A673 (cell line): Measurements from ENCODE around the gene MMP24.

Experiments
- EZH2 ChIP-seq: fragments of 200-600 bp; sonication (generic); IDR thresholded peaks from 2 replicates; pipeline ENCODE4 v1.6.1; 2017; ENCODE audit warnings: borderline replicate concordance, low read depth, mild to moderate bottlenecking, mixed read lengths, antibody characterized with exemption, low read length; ENCODE audit not compliant: poor library complexity, severe bottlenecking
- TF ChIP-seq, protein P1 (sequence below): fragments of 300-800, 200-600 bp; sonication (generic); conservative IDR thresholded peaks from 2 replicates; pipeline ENCODE4 v1.5.1; 2017; ENCODE audit warnings: low read depth, mild to moderate bottlenecking, antibody characterized with exemption, low read length, moderate library complexity, mixed read lengths

DNA sequence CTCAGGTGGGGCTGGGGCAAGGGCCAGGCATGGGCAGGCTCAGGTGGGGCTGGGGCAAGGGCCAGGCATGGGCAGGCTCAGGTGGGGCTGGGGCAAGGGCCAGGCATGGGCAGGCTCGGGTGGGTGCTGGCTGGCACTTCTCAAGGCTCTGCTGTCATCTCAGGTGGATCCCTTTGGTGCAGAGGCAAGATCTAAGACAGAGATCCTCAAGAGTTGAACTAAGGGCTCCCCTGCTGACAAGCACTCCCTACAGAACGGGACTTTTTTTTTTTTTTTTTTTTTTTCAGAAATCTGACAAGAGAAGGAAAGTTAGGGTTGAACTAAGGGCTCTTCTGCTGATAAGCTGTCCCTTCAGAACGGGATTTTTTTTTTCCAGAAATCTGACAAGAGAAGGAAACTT, 26.5 kb downstream of the MMP24 start:
- TF ChIP-seq, protein P1, sequence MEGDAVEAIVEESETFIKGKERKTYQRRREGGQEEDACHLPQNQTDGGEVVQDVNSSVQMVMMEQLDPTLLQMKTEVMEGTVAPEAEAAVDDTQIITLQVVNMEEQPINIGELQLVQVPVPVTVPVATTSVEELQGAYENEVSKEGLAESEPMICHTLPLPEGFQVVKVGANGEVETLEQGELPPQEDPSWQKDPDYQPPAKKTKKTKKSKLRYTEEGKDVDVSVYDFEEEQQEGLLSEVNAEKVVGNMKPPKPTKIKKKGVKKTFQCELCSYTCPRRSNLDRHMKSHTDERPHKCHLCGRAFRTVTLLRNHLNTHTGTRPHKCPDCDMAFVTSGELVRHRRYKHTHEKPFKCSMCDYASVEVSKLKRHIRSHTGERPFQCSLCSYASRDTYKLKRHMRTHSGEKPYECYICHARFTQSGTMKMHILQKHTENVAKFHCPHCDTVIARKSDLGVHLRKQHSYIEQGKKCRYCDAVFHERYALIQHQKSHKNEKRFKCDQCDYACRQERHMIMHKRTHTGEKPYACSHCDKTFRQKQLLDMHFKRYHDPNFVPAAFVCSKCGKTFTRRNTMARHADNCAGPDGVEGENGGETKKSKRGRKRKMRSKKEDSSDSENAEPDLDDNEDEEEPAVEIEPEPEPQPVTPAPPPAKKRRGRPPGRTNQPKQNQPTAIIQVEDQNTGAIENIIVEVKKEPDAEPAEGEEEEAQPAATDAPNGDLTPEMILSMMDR = no peak
- TF ChIP-seq EZH2 = no peak
